ENCODE data around the gene RBM25.

- TF ChIP-seq CTCF (IDR thresholded peaks at IDR 0.05) (no peak), POLR2A (IDR thresholded peaks at IDR 0.05) (no peak)
These were observed 32.8 kb upstream of the RBM25 start for GRCh38 chr14:73025544-73025943.

All from adrenal gland (tissue), 5 donors.